ENCODE measurements around the gene FOXA3. TPM values are rescaled to one million over a fixed set of nuclear protein-coding genes. Genes with fewer than 3 reads are reported as not detected.

FOXA3 gene
- total and polyA plus RNA-seq, 3 experiments from 2014 or later = 0.59 to 0.62 TPM; not detected in 1

DNA sequence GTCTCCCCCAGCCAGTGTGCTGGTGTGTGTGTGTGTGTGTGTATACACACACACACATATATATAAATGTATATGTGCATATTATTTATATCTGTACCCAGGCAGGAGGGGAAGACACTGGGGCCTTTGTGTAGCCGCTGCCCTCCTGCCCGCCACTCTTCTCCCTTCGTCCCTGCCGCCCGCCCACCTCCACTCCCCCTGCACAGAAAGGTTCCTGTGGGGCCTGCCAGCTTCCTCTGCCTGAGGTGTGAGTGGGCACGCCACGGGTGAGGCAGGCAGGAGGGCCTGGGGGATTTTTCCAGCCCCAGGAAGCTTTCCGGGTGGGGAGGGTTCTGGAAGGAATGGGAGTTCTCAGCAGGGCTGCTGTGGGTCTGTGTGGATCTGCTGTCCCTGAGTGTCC, 14.9 kb downstream of the FOXA3 start:
- H3K27ac Mint-ChIP-seq = no peak overlapping the region

DNA sequence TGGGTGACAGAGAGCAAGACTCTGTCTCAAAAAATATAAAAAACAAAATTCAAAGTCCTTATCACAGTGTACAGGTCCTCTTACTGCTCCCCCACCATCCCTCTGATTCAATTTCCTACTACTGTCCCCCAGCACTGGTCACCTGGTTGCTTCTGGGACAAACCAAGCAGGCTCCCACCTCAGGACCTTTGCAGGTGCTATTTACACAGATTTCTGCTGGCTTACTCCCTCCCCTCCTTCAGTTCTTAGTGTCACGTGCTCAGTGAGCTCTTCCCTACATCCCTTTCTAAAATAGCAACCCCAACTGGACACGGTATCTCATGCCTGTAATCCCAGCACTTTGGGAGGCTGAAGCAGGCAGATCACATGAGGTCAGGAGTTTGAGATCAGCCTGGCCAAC, 15.8 kb downstream of the FOXA3 start:
- ChIA-PET POLR2A (interaction anchor here (1.2 kb wide), 1 partner anchor 17 kb away, joined by 6 read pairs; the partner anchor contains the start of gene SYMPK), CTCF (interaction anchor here (1.2 to 1.3 kb wide), 3 partner anchors 17 to 110 kb away, joined by 3 to 4 read pairs (median 4); partner anchors contain the start of genes SIX5 and SYMPK)
- H3K4me1 ChIP-seq (ENCODE audit: insufficient read depth, low read length) = peaks cover 36% of the 10 kb centered on the region
- no peak for DNase-seq
- no peak overlapping the region for H3K27ac ChIP-seq (ENCODE audit: low read depth, low read length)
- H3K36me3 Mint-ChIP-seq = peaks cover 0 to 10% (median 4%) of the 10 kb centered on the region in 3 donors
- peaks cover 2% of the 10 kb centered on the region for H3K27me3 ChIP-seq (ENCODE audit: insufficient read depth, low read length, poor library complexity, severe bottlenecking)
- no peaks in the 10 kb centered on the region for H3K9me3 Mint-ChIP-seq
- H3K4me3 ChIP-seq (ENCODE audit: low read length) = no peak overlapping the region
- H3K27ac Mint-ChIP-seq = no peak overlapping the region
- H3K4me1 Mint-ChIP-seq = peaks cover 21 to 32% (median 27%) of the 10 kb centered on the region in 3 donors
- no peaks in the 10 kb centered on the region for H3K9me3 ChIP-seq (ENCODE audit: low read length)
- H3K36me3 ChIP-seq (ENCODE audit: insufficient read depth, low read length) = no peaks in the 10 kb centered on the region
- no peak overlapping the region for H3K4me3 Mint-ChIP-seq
- peaks cover 20 to 32% of the 10 kb centered on the region in 2 donors for H3K27me3 Mint-ChIP-seq

More for the DNA sequence above, 14.9 kb downstream of the FOXA3 start:
- no peak overlapping the region for H3K27ac ChIP-seq (ENCODE audit: low read depth, low read length)
- peaks cover 0 to 10% (median 4%) of the 10 kb centered on the region in 3 donors for H3K36me3 Mint-ChIP-seq
- peaks cover 20 to 39% of the 10 kb centered on the region in 2 donors for H3K27me3 Mint-ChIP-seq
- no peak overlapping the region for H3K4me3 ChIP-seq (ENCODE audit: low read length)
- ChIA-PET POLR2A (no interaction called here), CTCF (interaction anchor here (1.1 to 1.3 kb wide), 4 partner anchors 15 to 110 kb away, joined by 3 to 4 read pairs (median 4); partner anchors contain the start of genes FOXA3, SIX5 and SYMPK)
- H3K9me3 Mint-ChIP-seq = no peaks in the 10 kb centered on the region
- no peaks in the 10 kb centered on the region for H3K36me3 ChIP-seq (ENCODE audit: insufficient read depth, low read length)
- DNase-seq = no peak
- no peaks in the 10 kb centered on the region for H3K9me3 ChIP-seq (ENCODE audit: low read length)
- peaks cover 2% of the 10 kb centered on the region for H3K27me3 ChIP-seq (ENCODE audit: insufficient read depth, low read length, poor library complexity, severe bottlenecking)
- peak overlapping the region in 1 of 7 donors; percentile 24 for H3K4me3 Mint-ChIP-seq
- peaks cover 29% of the 10 kb centered on the region for H3K4me1 ChIP-seq (ENCODE audit: insufficient read depth, low read length)
- H3K4me1 Mint-ChIP-seq = peaks cover 20 to 28% (median 27%) of the 10 kb centered on the region in 3 donors

DNA sequence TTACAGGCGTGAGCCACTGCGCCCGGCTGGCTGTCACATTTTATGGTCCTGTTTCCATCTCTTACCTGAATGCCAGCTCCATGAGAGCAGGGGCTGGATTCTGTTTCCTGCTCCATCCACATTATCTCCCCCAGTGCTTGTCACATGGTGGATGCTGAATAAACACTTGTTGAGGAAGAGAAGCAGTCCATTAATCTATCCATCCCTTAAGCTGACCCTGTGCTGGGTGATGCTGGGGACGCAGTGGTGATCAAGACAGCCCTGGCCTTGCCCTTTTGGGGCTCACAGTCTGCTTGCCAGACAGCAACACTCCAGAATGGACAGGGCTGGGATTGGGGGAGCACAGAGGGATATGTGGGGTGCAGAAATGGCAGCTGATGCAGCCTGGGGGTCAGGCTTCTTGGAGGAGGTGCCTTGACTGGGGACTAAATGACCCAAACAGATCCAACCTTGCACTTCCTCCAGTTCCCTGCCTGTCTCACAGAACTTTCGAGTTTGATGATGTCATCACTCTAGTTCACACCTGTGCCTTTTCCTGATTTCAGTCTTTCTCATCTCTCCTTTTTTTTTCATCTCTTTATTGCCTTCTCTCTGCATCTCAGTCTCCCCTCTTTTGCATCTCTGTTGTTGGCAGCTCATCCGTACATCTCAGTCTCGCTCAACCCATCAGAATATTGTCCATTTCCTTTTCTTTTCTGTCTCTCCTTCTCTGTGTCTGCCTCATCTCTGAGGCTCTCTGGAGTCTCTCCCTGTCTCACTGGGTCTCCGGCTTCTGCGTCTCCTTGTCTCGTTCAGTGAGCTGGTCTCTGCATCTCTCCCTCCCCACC, 17.2 kb downstream of the FOXA3 start:
- H3K4me3 Mint-ChIP-seq = no peak overlapping the region
- H3K27me3 Mint-ChIP-seq = peaks cover 17 to 19% of the 10 kb centered on the region in 2 donors
- no peaks in the 10 kb centered on the region for H3K9me3 ChIP-seq (ENCODE audit: low read length)
- no peak for DNase-seq
- H3K4me1 Mint-ChIP-seq = peaks cover 23 to 34% (median 23%) of the 10 kb centered on the region in 3 donors
- ChIA-PET POLR2A (no interaction called here), CTCF (interaction anchor here (0.6 to 1.8 kb wide), 5 partner anchors 11 to 453 kb away, joined by 3 to 14 read pairs (median 6); partner anchors contain the start of genes FOXA3, MYPOP, SIX5 and SYMPK)
- H3K4me3 ChIP-seq (ENCODE audit: low read length) = no peak overlapping the region
- no peak overlapping the region for H3K27ac ChIP-seq (ENCODE audit: low read depth, low read length)
- peaks cover 2% of the 10 kb centered on the region for H3K27me3 ChIP-seq (ENCODE audit: insufficient read depth, low read length, poor library complexity, severe bottlenecking)
- H3K36me3 Mint-ChIP-seq = peaks cover 0 to 14% (median 4%) of the 10 kb centered on the region in 3 donors
- H3K4me1 ChIP-seq (ENCODE audit: insufficient read depth, low read length) = peaks cover 37% of the 10 kb centered on the region
- H3K27ac Mint-ChIP-seq = peak overlapping the region in 1 of 8 donors; percentile 24
- H3K9me3 Mint-ChIP-seq = no peaks in the 10 kb centered on the region
- H3K36me3 ChIP-seq (ENCODE audit: insufficient read depth, low read length) = no peaks in the 10 kb centered on the region

DNA sequence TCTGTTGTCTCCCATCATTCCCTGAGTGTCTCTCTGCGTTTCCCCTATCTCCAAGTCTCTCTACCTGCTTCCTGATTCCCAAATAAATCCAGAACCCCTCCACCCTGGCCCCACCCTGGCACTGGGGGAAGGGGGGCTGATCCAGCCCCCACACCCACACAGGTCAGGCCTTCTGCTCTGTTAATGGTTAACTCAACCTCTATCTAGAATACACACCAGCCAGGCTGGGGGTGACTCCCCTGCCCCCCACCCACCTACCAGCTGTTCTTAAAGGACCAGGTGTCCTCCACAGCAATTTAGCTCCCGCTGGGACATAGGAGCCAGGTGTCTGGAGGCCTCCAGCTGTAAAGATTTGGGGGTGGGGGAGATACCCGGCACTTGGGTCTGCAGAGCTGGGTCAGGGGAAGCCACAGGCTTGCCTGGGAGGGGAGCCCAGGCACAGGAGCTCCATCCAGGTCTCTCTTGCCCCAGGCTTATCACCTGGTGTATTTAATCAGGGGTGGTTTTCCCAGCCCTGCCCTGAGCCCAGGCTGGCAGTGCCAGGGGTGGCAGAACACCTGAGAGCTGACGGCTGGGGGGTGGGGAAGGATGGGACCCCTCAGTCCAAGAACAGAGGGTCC, 17.9 kb downstream of the FOXA3 start:
- ChIA-PET CTCF (interaction anchor here (0.6 to 1.8 kb wide), 12 partner anchors 11 to 454 kb away, joined by 3 to 14 read pairs (median 5); partner anchors contain the start of genes FOXA3, MYPOP, SIX5 and SYMPK), POLR2A (interaction anchor here (0.6 kb wide), 1 partner anchor 21 kb away, joined by 5 read pairs; no protein-coding TSS in a partner anchor)
- Mint-ChIP-seq H3K36me3 (peaks cover 0 to 16% (median 4%) of the 10 kb centered on the region in 3 donors), H3K4me1 (peaks cover 22 to 38% (median 27%) of the 10 kb centered on the region in 3 donors), H3K9me3 (no peaks in the 10 kb centered on the region), H3K27me3 (peaks cover 16 to 17% of the 10 kb centered on the region in 2 donors), H3K27ac (peak overlapping the region in 1 of 8 donors; percentile 24), H3K4me3 (no peak overlapping the region)
- Histone ChIP-seq H3K27ac (ENCODE audit: low read depth, low read length) (no peak overlapping the region), H3K9me3 (ENCODE audit: low read length) (no peaks in the 10 kb centered on the region), H3K4me3 (ENCODE audit: low read length) (no peak overlapping the region), H3K4me1 (ENCODE audit: insufficient read depth, low read length) (peaks cover 36% of the 10 kb centered on the region), H3K36me3 (ENCODE audit: insufficient read depth, low read length) (no peaks in the 10 kb centered on the region), H3K27me3 (ENCODE audit: insufficient read depth, low read length, poor library complexity, severe bottlenecking) (peaks cover 2% of the 10 kb centered on the region)
- DNase-seq = no peak

DNA sequence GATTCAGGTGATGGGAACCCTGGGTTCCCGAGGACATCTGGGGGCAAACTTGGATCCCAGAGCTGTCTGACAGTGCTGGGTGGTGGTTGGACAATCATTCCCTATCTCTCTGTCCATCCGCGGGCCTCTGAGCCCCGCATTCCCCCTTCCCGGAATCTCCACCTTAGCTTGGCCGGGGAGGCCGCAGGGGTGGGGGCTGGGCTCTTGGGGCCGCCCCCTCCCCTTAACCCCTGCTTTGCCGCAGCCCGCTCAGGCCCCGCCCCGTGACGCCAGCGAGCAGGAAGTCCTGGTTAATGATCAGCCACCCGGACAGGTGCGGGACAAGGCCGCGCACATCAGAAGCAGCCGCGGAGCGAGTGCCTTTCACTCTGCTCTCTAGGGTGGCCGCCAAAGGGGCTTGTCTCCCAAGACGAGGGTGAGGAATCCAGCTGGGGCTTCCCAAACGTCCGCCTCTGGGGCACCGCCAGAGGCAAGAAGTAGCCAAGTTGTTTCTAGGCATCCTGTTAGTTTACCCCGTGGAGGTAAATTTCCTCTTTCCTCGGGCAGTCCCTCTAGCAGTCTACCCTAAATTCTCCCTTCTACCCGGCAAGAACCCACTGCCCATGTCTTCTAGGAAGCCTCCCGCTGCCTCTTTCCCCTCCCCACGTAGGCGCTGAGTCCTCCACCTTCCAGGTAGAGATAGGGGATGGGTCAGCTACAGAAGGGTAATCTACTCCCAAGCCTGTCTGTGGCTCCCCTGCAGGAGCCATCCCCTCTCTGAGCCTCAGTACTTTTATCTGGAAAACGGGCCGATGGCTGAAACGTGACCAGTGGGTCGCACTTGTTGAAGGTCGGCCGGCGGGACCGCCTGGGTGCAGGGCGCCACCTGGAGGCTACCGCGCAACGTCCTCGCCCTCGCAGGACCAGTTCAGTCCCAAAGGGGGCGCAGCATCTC, 18.8 kb downstream of the FOXA3 start:
- Mint-ChIP-seq H3K27ac (peak overlapping the region; percentile 6 to 91 (median 66)), H3K4me1 (peaks cover 17 to 38% (median 24%) of the 10 kb centered on the region in 3 donors)

DNA sequence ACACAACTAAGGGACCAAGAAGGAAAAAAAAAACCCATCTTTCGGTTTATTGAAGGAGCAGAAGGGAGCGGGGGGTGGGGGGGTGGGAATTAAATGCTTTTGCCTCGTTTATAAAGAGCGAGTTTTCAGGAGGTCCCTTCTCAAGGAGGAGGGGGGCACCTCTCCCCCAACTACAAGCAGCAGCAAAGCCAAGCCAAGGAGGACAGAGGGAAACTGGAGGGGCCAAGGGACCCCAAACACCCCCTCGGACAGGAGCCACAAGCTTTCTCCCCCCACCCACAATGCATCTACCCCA, 19.4 kb downstream of the FOXA3 start:
- peaks cover 0 to 16% (median 4%) of the 10 kb centered on the region in 3 donors for H3K36me3 Mint-ChIP-seq
- POLR2A ChIA-PET = no interaction called here
- no peak overlapping the region for H3K4me3 ChIP-seq (ENCODE audit: low read length)

More for the DNA sequence above, 18.8 kb downstream of the FOXA3 start:
- H3K27me3 Mint-ChIP-seq = peaks cover 9% of the 10 kb centered on the region in 2 donors
- no peak overlapping the region for H3K4me3 ChIP-seq (ENCODE audit: low read length)
- CTCF ChIA-PET = interaction anchor here (0.9 to 1.8 kb wide), 12 partner anchors 10 to 113 kb away, joined by 3 to 14 read pairs (median 5); partner anchors contain the start of genes FOXA3, MYPOP, SIX5 and SYMPK
- H3K27ac ChIP-seq (ENCODE audit: low read depth, low read length) = peak overlapping the region; percentile 24
- DNase-seq = peak; percentile 70 to 85 (median 76)
- POLR2A ChIA-PET = interaction anchor here (0.6 kb wide), 1 partner anchor 22 kb away, joined by 5 read pairs; no protein-coding TSS in a partner anchor
- peaks cover 34% of the 10 kb centered on the region for H3K4me1 ChIP-seq (ENCODE audit: insufficient read depth, low read length)
- H3K36me3 ChIP-seq (ENCODE audit: insufficient read depth, low read length) = no peaks in the 10 kb centered on the region
- peaks cover 2% of the 10 kb centered on the region for H3K27me3 ChIP-seq (ENCODE audit: insufficient read depth, low read length, poor library complexity, severe bottlenecking)
- peaks cover 0 to 16% (median 4%) of the 10 kb centered on the region in 3 donors for H3K36me3 Mint-ChIP-seq
- H3K9me3 Mint-ChIP-seq = no peaks in the 10 kb centered on the region
- no peaks in the 10 kb centered on the region for H3K9me3 ChIP-seq (ENCODE audit: low read length)
- H3K4me3 Mint-ChIP-seq = peak overlapping the region; percentile 67 to 87 (median 77)

More for the DNA sequence above, 19.4 kb downstream of the FOXA3 start:
- peak overlapping the region in 7 of 8 donors; percentile 46 to 91 (median 73) for H3K27ac Mint-ChIP-seq
- peaks cover 16 to 36% (median 22%) of the 10 kb centered on the region in 3 donors for H3K4me1 Mint-ChIP-seq
- no peak overlapping the region for H3K27ac ChIP-seq (ENCODE audit: low read depth, low read length)
- H3K4me3 Mint-ChIP-seq = peak overlapping the region; percentile 67 to 87 (median 77)
- H3K4me1 ChIP-seq (ENCODE audit: insufficient read depth, low read length) = peaks cover 34% of the 10 kb centered on the region
- no peaks in the 10 kb centered on the region for H3K9me3 ChIP-seq (ENCODE audit: low read length)
- CTCF ChIA-PET = interaction anchor here (0.7 to 1.8 kb wide), 5 partner anchors 9 to 134 kb away, joined by 3 to 14 read pairs (median 5); partner anchors contain the start of gene MYPOP
- H3K27me3 ChIP-seq (ENCODE audit: insufficient read depth, low read length, poor library complexity, severe bottlenecking) = peaks cover under 1% of the 10 kb centered on the region
- H3K36me3 ChIP-seq (ENCODE audit: insufficient read depth, low read length) = no peaks in the 10 kb centered on the region
- no peak for DNase-seq
- peaks cover 4 to 8% of the 10 kb centered on the region in 2 donors for H3K27me3 Mint-ChIP-seq
- no peaks in the 10 kb centered on the region for H3K9me3 Mint-ChIP-seq
